Activated B cell treated with CpG ODN at 0.5 μM for 24 hours (primary cell): ENCODE results near the gene NIPBL. TPM values are rescaled to one million over a fixed set of nuclear protein-coding genes. Genes with fewer than 3 reads are reported as not detected.
"Not testable (repeated sequence)": the region's sequence is repeated elsewhere in the genome, so short reads cannot be mapped to it uniquely, and the experiment has no call there.

Experiments used
- ATAC-seq: fragments of 200-7000 bp; cut with Tn5 transposase; one replicate; pipeline ENCODE4 v1.10.0; 2021; ENCODE audit warnings: low read depth, mild to moderate bottlenecking, moderate library complexity
- CTCF ChIA-PET: fragments of 350-600 bp; sonication (Branson Sonifier 250); formaldehyde crosslinking; loops from one replicate; lab custom pipeline; 2021; ENCODE audit warnings: antibody characterized with exemption; lab: Charles Lee
- POLR2A ChIA-PET: fragments of 350-600 bp; sonication (Branson Sonifier 250); formaldehyde crosslinking; loops from one replicate; lab custom pipeline; 2021; ENCODE audit warnings: antibody characterized with exemption; lab: Charles Lee
- DNase-seq: peaks from one replicate; pipeline ENCODE4 v3.0.0; 2022
- H3K27ac Mint-ChIP-seq: one replicate; pipeline ENCODE4 v1.8.0; 2020; ENCODE audit warnings: mixed read lengths
- H3K27me3 Mint-ChIP-seq: one replicate; pipeline ENCODE4 v1.8.0; 2021; ENCODE audit warnings: mixed read lengths
- H3K36me3 Mint-ChIP-seq: one replicate; pipeline ENCODE4 v1.8.0; 2021; ENCODE audit warnings: low read depth, mixed read lengths
- H3K4me1 Mint-ChIP-seq: one replicate; pipeline ENCODE4 v1.8.0; 2021; ENCODE audit warnings: mixed read lengths
- H3K4me3 Mint-ChIP-seq: one replicate; pipeline ENCODE4 v1.8.0; 2020; ENCODE audit warnings: mild to moderate bottlenecking, mixed read lengths
- H3K9me3 Mint-ChIP-seq: one replicate; pipeline ENCODE4 v1.8.0; 2020; ENCODE audit warnings: mixed read lengths
- CTCF ChIP-seq: fragments of 200-600 bp; IDR thresholded peaks from one replicate; pipeline ENCODE4 v1.8.0; 2022; ENCODE audit warnings: antibody characterized with exemption, mild to moderate bottlenecking
- intact Hi-C: fragments of 100-400 bp; cut with micrococcal nuclease; formaldehyde crosslinking; loops from one replicate; pipeline ENCODE4 v1.15.1; 2024
- total RNA-seq: library from RNA; stranded (reverse); gene quantifications from 2 replicates; pipeline ENCODE4 v1.2.3, GENCODE V29; 2022

Gene NIPBL
- total RNA-seq, 1 donor from 2014 or later = 82.5 TPM

GRCh38 chr5:37077146-37077545 is 200.6 kb downstream of the NIPBL start:
- ATAC-seq (no peak), DNase-seq (no peak)
- Mint-ChIP-seq H3K36me3 (peaks cover 20% of the 10 kb centered on the region), H3K4me1 (no peaks in the 10 kb centered on the region), H3K27me3 (no peaks in the 10 kb centered on the region), H3K9me3 (peaks cover 3% of the 10 kb centered on the region), H3K27ac (no peak overlapping the region), H3K4me3 (no peak overlapping the region)
- CTCF ChIA-PET = no interaction called here
- intact Hi-C loops = no loop called here
- POLR2A ChIA-PET = no interaction called here
- TF ChIP-seq CTCF = no peak

GRCh38 chr5:37080697-37081096 is 204.1 kb downstream of the NIPBL start:
- POLR2A ChIA-PET = no interaction called here
- CTCF ChIA-PET = no interaction called here
- intact Hi-C loops = no loop called here

GRCh38 chr5:37082977-37083376 is 206.4 kb downstream of the NIPBL start:
- CTCF ChIA-PET, H3K27ac Mint-ChIP-seq, H3K9me3 Mint-ChIP-seq, intact Hi-C loops, H3K4me3 Mint-ChIP-seq, DNase-seq, ATAC-seq, H3K27me3 Mint-ChIP-seq, POLR2A ChIA-PET, H3K4me1 Mint-ChIP-seq: not testable (repeated sequence)
- peaks cover 38% of the 10 kb centered on the region for H3K36me3 Mint-ChIP-seq

More at GRCh38 chr5:37080697-37081096, 204.1 kb downstream of the NIPBL start:
- no peak for TF ChIP-seq CTCF
- no peak for ATAC-seq
- Mint-ChIP-seq H3K9me3 (peaks cover 3% of the 10 kb centered on the region), H3K36me3 (peaks cover 38% of the 10 kb centered on the region), H3K4me3 (no peak overlapping the region), H3K4me1 (no peaks in the 10 kb centered on the region), H3K27me3 (no peaks in the 10 kb centered on the region), H3K27ac (no peak overlapping the region)
- DNase-seq = no peak

GRCh38 chr5:37086026-37086425 is 209.5 kb downstream of the NIPBL start:
- POLR2A ChIA-PET, H3K4me3 Mint-ChIP-seq, intact Hi-C loops: not testable (repeated sequence)

GRCh38 chr5:37086466-37087173 is 210.1 kb downstream of the NIPBL start:
- Mint-ChIP-seq H3K4me1 (no peaks in the 10 kb centered on the region), H3K4me3 (no peak overlapping the region), H3K27me3 (no peaks in the 10 kb centered on the region), H3K27ac (no peak overlapping the region), H3K9me3 (no peaks in the 10 kb centered on the region), H3K36me3 (peaks cover 21% of the 10 kb centered on the region)
- ATAC-seq (no peak), DNase-seq (no peak)
- ChIA-PET CTCF (no interaction called here), POLR2A (no interaction called here)
- no peak for TF ChIP-seq CTCF
- intact Hi-C loops = no loop called here

More at GRCh38 chr5:37086026-37086425, 209.5 kb downstream of the NIPBL start:
- CTCF ChIA-PET, H3K27me3 Mint-ChIP-seq, H3K4me1 Mint-ChIP-seq, ATAC-seq, DNase-seq, H3K9me3 Mint-ChIP-seq, H3K27ac Mint-ChIP-seq: not testable (repeated sequence)
- peaks cover 21% of the 10 kb centered on the region for H3K36me3 Mint-ChIP-seq

GRCh38 chr5:37088009-37088408 is 211.4 kb downstream of the NIPBL start:
- Mint-ChIP-seq H3K9me3 (no peaks in the 10 kb centered on the region), H3K4me1 (no peaks in the 10 kb centered on the region), H3K4me3 (no peak overlapping the region), H3K27me3 (no peaks in the 10 kb centered on the region), H3K27ac (no peak overlapping the region), H3K36me3 (peaks cover 18% of the 10 kb centered on the region)
- ATAC-seq (no peak), DNase-seq (no peak)
- ChIA-PET CTCF (no interaction called here), POLR2A (no interaction called here)
- TF ChIP-seq CTCF = no peak
- intact Hi-C loops = no loop called here
